CD8-positive, alpha-beta memory T cell (primary cell): ENCODE measurements around the gene RPS27A. TPM values are rescaled to one million over a fixed set of nuclear protein-coding genes. Genes with fewer than 3 reads are reported as not detected.

Source experiments
- CTCF ChIA-PET: fragments of 350-600 bp; sonication (Branson Sonifier 250); formaldehyde crosslinking; loops from one replicate; lab custom pipeline; 2021; ENCODE audit warnings: antibody characterized with exemption; lab: Charles Lee
- POLR2A ChIA-PET: fragments of 350-600 bp; sonication (Branson Sonifier 250); formaldehyde crosslinking; loops from one replicate; lab custom pipeline; 2021; ENCODE audit warnings: antibody characterized with exemption; lab: Charles Lee
- DNase-seq, 5 donors: peaks; one replicate each; pipeline versions ENCODE4 v3.0.0 to v3.0.0-alpha.2; 2020 to 2022; ENCODE audit warnings: mixed read lengths in 1 of 5
- H3K27ac ChIP-seq: one replicate; pipeline ENCODE4 v1.7.0; 2013; ENCODE audit warnings: low read depth, mild to moderate bottlenecking, low read length, moderate library complexity
- H3K27me3 ChIP-seq: 2 replicates; pipeline ENCODE4 v1.7.0; 2013; ENCODE audit warnings: low read length, mild to moderate bottlenecking; ENCODE audit not compliant: insufficient read depth, poor library complexity, severe bottlenecking
- H3K36me3 ChIP-seq: 2 replicates; pipeline ENCODE4 v1.7.0; 2013; ENCODE audit warnings: mild to moderate bottlenecking, low read length, moderate library complexity; ENCODE audit not compliant: insufficient read depth
- H3K4me1 ChIP-seq: 2 replicates; pipeline ENCODE4 v1.7.0; 2013; ENCODE audit warnings: mild to moderate bottlenecking, low read length, moderate library complexity; ENCODE audit not compliant: insufficient read depth
- H3K4me3 ChIP-seq: 2 replicates; pipeline ENCODE4 v1.7.0; 2013; ENCODE audit warnings: mild to moderate bottlenecking, low read length
- H3K9me3 ChIP-seq: 2 replicates; pipeline ENCODE4 v1.7.0; 2013; ENCODE audit warnings: mild to moderate bottlenecking, low read length
- H3K27ac Mint-ChIP-seq, 8 donors: one replicate each; pipeline ENCODE4 v1.8.0; 2020 to 2021; ENCODE audit warnings: mixed read lengths in 8 of 8, mild to moderate bottlenecking in 6 of 8, inconsistent platforms in 3 of 8, moderate library complexity in 3 of 8
- H3K27me3 Mint-ChIP-seq, 2 donors: one replicate each; pipeline ENCODE4 v1.8.0; 2020 to 2021; ENCODE audit warnings: mixed read lengths in 2 of 2, mild to moderate bottlenecking in 1 of 2, moderate library complexity in 1 of 2
- H3K36me3 Mint-ChIP-seq, 3 donors: one replicate each; pipeline ENCODE4 v1.8.0; 2020 to 2021; ENCODE audit warnings: mixed read lengths in 3 of 3, inconsistent platforms in 1 of 3, mild to moderate bottlenecking in 1 of 3
- H3K4me1 Mint-ChIP-seq, 3 donors: one replicate each; pipeline ENCODE4 v1.8.0; 2020 to 2021; ENCODE audit warnings: mixed read lengths in 3 of 3, inconsistent platforms in 1 of 3, mild to moderate bottlenecking in 1 of 3
- H3K4me3 Mint-ChIP-seq, 7 donors: one replicate each; pipeline ENCODE4 v1.8.0; 2020 to 2021; ENCODE audit warnings: mixed read lengths in 7 of 7, mild to moderate bottlenecking in 6 of 7, moderate library complexity in 4 of 7, inconsistent platforms in 2 of 7
- H3K9me3 Mint-ChIP-seq, 5 donors: one replicate each; pipeline ENCODE4 v1.8.0; 2020 to 2022; ENCODE audit warnings: mixed read lengths in 5 of 5, mild to moderate bottlenecking in 3 of 5, moderate library complexity in 2 of 5, inconsistent platforms in 1 of 5
- polyA plus RNA-seq: library from polyadenylated mRNA; unstranded; fragments of 300-500 nt; fragmentation: Illumina TruSeq; gene quantifications from one replicate; pipeline ENCODE4 v1.2.3, GENCODE V29; 2021
- total RNA-seq, 2 experiments: library from RNA; stranded (reverse); gene quantifications; one replicate each; pipeline ENCODE4 v1.2.3, GENCODE V29; 2021

RPS27A gene
- total and polyA plus RNA-seq, 3 experiments from 2014 or later = 1,155 to 3,070 (median 1,172) TPM

- H3K27ac ChIP-seq = peak overlapping the region; percentile 89
- peaks cover 0 to 11% (median 0%) of the 10 kb centered on the region in 3 donors for H3K36me3 Mint-ChIP-seq
- H3K4me1 Mint-ChIP-seq = peaks cover 26 to 51% (median 31%) of the 10 kb centered on the region in 3 donors
- H3K4me3 ChIP-seq = no peak overlapping the region
- H3K9me3 Mint-ChIP-seq = no peaks in the 10 kb centered on the region
- no peaks in the 10 kb centered on the region for H3K27me3 ChIP-seq
- DNase-seq = no peak
- H3K27me3 Mint-ChIP-seq = no peaks in the 10 kb centered on the region
- peak overlapping the region; percentile 30 to 97 (median 91) for H3K4me3 Mint-ChIP-seq
- no peaks in the 10 kb centered on the region for H3K36me3 ChIP-seq
- no peaks in the 10 kb centered on the region for H3K9me3 ChIP-seq
- CTCF ChIA-PET = no interaction called here
- H3K4me1 ChIP-seq = peaks cover 18% of the 10 kb centered on the region
- H3K27ac Mint-ChIP-seq = peak overlapping the region; percentile 8 to 99 (median 84)
- POLR2A ChIA-PET = no interaction called here
Measured at GRCh38 chr2:55283083-55283482, 50.6 kb downstream of the RPS27A start.

Other genes with a start within 250 kb of the RPS27A start
- gene RTN4, start 182.2 kb upstream of the RPS27A start, total RNA-seq = 100 to 1,000 TPM; 105 to 110 TPM
- 100 TPM for gene RTN4, start 182.2 kb upstream of the RPS27A start, polyA plus RNA-seq
- 1 to 10 TPM; 8.4 to 9.8 TPM for gene CLHC1, start 395 bp upstream of the RPS27A start, total RNA-seq
- 1.1 TPM for gene CLHC1, start 395 bp upstream of the RPS27A start, polyA plus RNA-seq
- gene MTIF2, start 36.5 kb downstream of the RPS27A start, total RNA-seq = 10 to 100 TPM; 58.3 to 58.9 TPM
- 19.5 TPM for gene MTIF2, start 36.5 kb downstream of the RPS27A start, polyA plus RNA-seq
- 10 to 100 TPM in 1 of 2 experiments, 1 to 10 TPM in 1; 9.5 to 10.7 TPM for gene CCDC88A, start 187.2 kb downstream of the RPS27A start, total RNA-seq
- gene CCDC88A, start 187.2 kb downstream of the RPS27A start, polyA plus RNA-seq = 9.5 TPM